Mesenchymal stem cell (in vitro differentiated cells and primary cell): ENCODE data around the gene CACNA2D3. TPM values are rescaled to one million over a fixed set of nuclear protein-coding genes. Genes with fewer than 3 reads are reported as not detected.
A peak's percentile ranks its signal among the peaks of the same experiment; 100 is the strongest.

ENCODE experiments used
- DNase-seq: peaks from one replicate; pipeline ENCODE4 v3.0.0-alpha.2; 2013
- H2AFZ ChIP-seq: one replicate; pipeline ENCODE4 v1.6.1; 2013; ENCODE audit warnings: low read depth, mild to moderate bottlenecking, control low read depth, inconsistent platforms, low read length, moderate library complexity
- H2AK5ac ChIP-seq: 2 replicates; pipeline ENCODE4 v1.6.1; 2013; ENCODE audit warnings: low read length, moderate library complexity, mild to moderate bottlenecking, inconsistent platforms; ENCODE audit not compliant: severe bottlenecking
- H2BK120ac ChIP-seq: one replicate; pipeline ENCODE4 v1.6.1; 2013; ENCODE audit warnings: low read depth, mild to moderate bottlenecking, inconsistent platforms, low read length, moderate library complexity
- H2BK12ac ChIP-seq, 2 experiments: one replicate each; pipeline ENCODE4 v1.6.1; 2013; ENCODE audit warnings: inconsistent platforms in 2 of 2, low read length in 2 of 2, mild to moderate bottlenecking in 2 of 2, moderate library complexity in 2 of 2, control low read depth in 1 of 2
- H2BK15ac ChIP-seq: one replicate; pipeline ENCODE4 v1.6.1; 2013; ENCODE audit warnings: mild to moderate bottlenecking, low read depth, inconsistent platforms; ENCODE audit not compliant: poor library complexity, severe bottlenecking
- H2BK5ac ChIP-seq: 2 replicates; pipeline ENCODE4 v1.6.1; 2013; ENCODE audit warnings: low read depth, mild to moderate bottlenecking, low read length, control low read depth, inconsistent platforms; ENCODE audit not compliant: poor library complexity, severe bottlenecking
- H3K14ac ChIP-seq, 2 experiments: one replicate each; pipeline ENCODE4 v1.6.1; 2013; ENCODE audit warnings: inconsistent platforms in 2 of 2, low read length in 2 of 2, control low read depth in 1 of 2, mild to moderate bottlenecking in 1 of 2, moderate library complexity in 1 of 2
- H3K18ac ChIP-seq, 2 experiments: one replicate each; pipeline ENCODE4 v1.6.1; 2013; ENCODE audit warnings: inconsistent platforms in 2 of 2, low read length in 2 of 2, control low read depth in 1 of 2, low read depth in 1 of 2, mild to moderate bottlenecking in 1 of 2
- H3K23ac ChIP-seq, 2 experiments: one replicate each; pipeline ENCODE4 v1.6.1; 2013; ENCODE audit warnings: inconsistent platforms in 2 of 2, low read length in 2 of 2, mild to moderate bottlenecking in 2 of 2, moderate library complexity in 2 of 2, control low read depth in 1 of 2
- H3K27ac ChIP-seq: 2 replicates; pipeline ENCODE4 v1.5.1; 2013; ENCODE audit warnings: mild to moderate bottlenecking, moderate library complexity, low read length, control low read depth, inconsistent platforms; ENCODE audit not compliant: poor library complexity, severe bottlenecking
- H3K27me3 ChIP-seq, 2 experiments: 2 replicates each; pipeline versions ENCODE4 v1.6.1 to v1.7.0; 2013; ENCODE audit warnings: low read length in 2 of 2, mild to moderate bottlenecking in 2 of 2, moderate library complexity in 2 of 2, control low read depth in 1 of 2, inconsistent platforms in 1 of 2; ENCODE audit not compliant: control insufficient read depth in 1 of 2, insufficient read depth in 1 of 2
- H3K36me3 ChIP-seq, 2 experiments: 2 replicates each; pipeline versions ENCODE4 v1.6.1 to v1.7.0; 2013; ENCODE audit warnings: low read length in 2 of 2, control low read depth in 1 of 2, inconsistent platforms in 1 of 2, low read depth in 1 of 2, mild to moderate bottlenecking in 1 of 2; ENCODE audit not compliant: insufficient read depth in 2 of 2, control insufficient read depth in 1 of 2
- H3K4ac ChIP-seq, 2 experiments: one replicate each; pipeline ENCODE4 v1.6.1; 2013; ENCODE audit warnings: inconsistent platforms in 2 of 2, low read length in 2 of 2, mild to moderate bottlenecking in 2 of 2, moderate library complexity in 2 of 2, control low read depth in 1 of 2, low read depth in 1 of 2
- H3K4me1 ChIP-seq: 2 replicates; pipeline ENCODE4 v1.6.1; 2013; ENCODE audit warnings: low read depth, low read length, control low read depth; ENCODE audit not compliant: control insufficient read depth, insufficient read depth
- H3K4me2 ChIP-seq: 2 replicates; pipeline ENCODE4 v1.6.1; 2013; ENCODE audit warnings: low read length, mild to moderate bottlenecking, inconsistent platforms; ENCODE audit not compliant: poor library complexity, severe bottlenecking
- H3K4me3 ChIP-seq, 2 experiments: 2 replicates each; pipeline versions ENCODE4 v1.5.1 to v1.7.0; 2013; ENCODE audit warnings: low read length in 2 of 2, mild to moderate bottlenecking in 2 of 2, control low read depth in 1 of 2, low read depth in 1 of 2; ENCODE audit not compliant: insufficient read depth in 1 of 2
- H3K79me1 ChIP-seq: replicated peaks from 2 replicates; pipeline ENCODE4 v1.6.1; 2013; ENCODE audit warnings: mild to moderate bottlenecking, control low read depth, low read length, inconsistent platforms; ENCODE audit not compliant: poor library complexity, severe bottlenecking
- H3K9ac ChIP-seq: 2 replicates; pipeline ENCODE4 v1.7.0; 2013; ENCODE audit warnings: mild to moderate bottlenecking, low read length, moderate library complexity
- H3K9me3 ChIP-seq: 2 replicates; pipeline ENCODE4 v1.7.0; 2013; ENCODE audit warnings: mild to moderate bottlenecking, low read length; ENCODE audit not compliant: control insufficient read depth
- H4K8ac ChIP-seq: one replicate; pipeline ENCODE4 v1.6.1; 2013; ENCODE audit warnings: inconsistent platforms, mild to moderate bottlenecking, low read length, moderate library complexity
- H4K91ac ChIP-seq: one replicate; pipeline ENCODE4 v1.6.1; 2013; ENCODE audit warnings: mild to moderate bottlenecking, low read length, inconsistent platforms
- WGBS: methylation state at CpG from one replicate; pipeline ENCODE4 v1.1.7; 2013; ENCODE audit warnings: mixed read lengths; 5-methylcytosine and 5-hydroxymethylcytosine counted together
- polyA plus RNA-seq, 2 experiments: library from polyadenylated mRNA; stranded (reverse); fragments of 200-250 nt; gene quantifications; one replicate each; pipeline ENCODE4 v1.2.3, GENCODE V29; 2013

CACNA2D3 gene
- polyA plus RNA-seq (2013, experiment 1 of 2), result 0.28 TPM
- 0.27 TPM for polyA plus RNA-seq (2013, experiment 2 of 2)

DNA sequence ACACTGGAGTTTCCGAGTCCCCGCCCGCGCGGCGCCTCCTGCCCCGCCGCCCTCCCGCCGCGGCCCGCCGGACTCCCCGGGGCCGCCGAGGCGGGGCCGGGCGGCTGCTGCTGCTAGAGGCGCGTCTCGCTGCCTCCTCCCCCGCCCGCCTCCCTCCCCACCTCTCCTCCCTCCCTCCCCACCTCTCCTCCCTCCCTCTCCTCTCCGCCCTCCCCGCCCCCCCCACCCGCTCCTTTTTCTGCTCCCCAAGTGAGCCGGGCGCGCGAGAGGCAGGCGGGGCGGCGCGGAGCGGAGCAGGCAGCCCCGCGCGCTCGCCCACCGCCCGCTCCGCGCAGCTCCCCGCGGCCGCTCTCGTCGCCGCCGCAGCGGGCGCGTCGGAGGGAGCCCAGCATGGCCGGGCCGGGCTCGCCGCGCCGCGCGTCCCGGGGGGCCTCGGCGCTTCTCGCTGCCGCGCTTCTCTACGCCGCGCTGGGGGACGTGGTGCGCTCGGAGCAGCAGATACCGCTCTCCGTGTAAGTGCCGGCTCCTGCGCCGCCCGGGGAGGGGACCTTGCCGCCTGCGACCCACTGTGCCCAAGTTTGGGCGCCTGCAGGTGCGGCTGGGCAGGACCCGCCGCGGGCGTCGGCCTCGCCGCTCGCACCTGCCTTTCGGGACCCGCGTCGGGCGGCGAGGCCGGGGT, at the start of gene CACNA2D3:
CACNA2D3 (plus strand) TSS at position 229 of the 679 bp plus-strand sequence.
- no peak within 1 kb of the TSS for H3K14ac ChIP-seq
- peak within 1 kb of the TSS; percentile 53 to 64 for H3K4me3 ChIP-seq
- H2AFZ ChIP-seq, result no peak within 1 kb of the TSS
- H3K79me1 ChIP-seq, result no peaks in the 10 kb centered on the region
- peaks cover 55 to 71% of the 10 kb centered on the region in 2 experiments for H3K27me3 ChIP-seq
- no peak within 1 kb of the TSS for H2BK12ac ChIP-seq
- H2BK5ac ChIP-seq, result no peak within 1 kb of the TSS
- H3K36me3 ChIP-seq, result no peaks in the 10 kb centered on the region
- H2BK15ac ChIP-seq, result no peak within 1 kb of the TSS
- WGBS, result under 1% methylated on average over 47 of the region's 100 CpGs
- no peak within 1 kb of the TSS for H2BK120ac ChIP-seq
- H4K8ac ChIP-seq, result no peak within 1 kb of the TSS
- H3K23ac ChIP-seq, result no peak within 1 kb of the TSS
- no peak within 1 kb of the TSS for H3K9ac ChIP-seq
- H3K4me1 ChIP-seq, result peaks cover 25% of the 10 kb centered on the region
- no peak within 1 kb of the TSS for H3K27ac ChIP-seq
- no peak within 1 kb of the TSS for H4K91ac ChIP-seq
- H2AK5ac ChIP-seq, result no peak within 1 kb of the TSS
- H3K4ac ChIP-seq, result no peak within 1 kb of the TSS
- H3K9me3 ChIP-seq, result no peaks in the 10 kb centered on the region
- no peak within 1 kb of the TSS for H3K18ac ChIP-seq
- peak within 1 kb of the TSS; percentile 94 for H3K4me2 ChIP-seq
- DNase-seq, result no peak

DNA sequence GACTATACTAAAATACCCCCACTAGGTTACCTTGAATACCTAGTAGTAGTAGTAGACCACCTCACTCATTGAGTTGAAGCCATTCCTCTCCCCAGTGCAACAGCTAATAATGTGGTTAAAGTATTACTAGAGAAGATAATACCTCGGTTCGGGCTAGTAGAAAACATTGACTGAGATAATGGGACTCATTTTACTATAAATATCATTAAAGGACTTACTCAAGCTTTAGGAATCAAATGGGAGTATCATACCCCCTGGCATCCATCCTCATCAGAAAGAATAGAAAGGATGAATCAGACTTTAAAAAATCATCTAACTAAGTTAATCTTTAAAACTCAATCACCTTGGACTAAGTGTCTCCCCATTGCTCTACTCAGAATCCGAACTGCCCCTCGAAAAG, 49.0 kb upstream of the CACNA2D3 start:
- Histone ChIP-seq H3K9me3 (peaks cover 13% of the 10 kb centered on the region), H3K9ac (no peak overlapping the region), H4K8ac (no peak overlapping the region), H3K14ac (no peak overlapping the region), H2AFZ (no peak overlapping the region), H4K91ac (no peak overlapping the region), H3K79me1 (no peaks in the 10 kb centered on the region), H3K18ac (no peak overlapping the region), H3K4me2 (no peak overlapping the region), H3K23ac (no peak overlapping the region), H3K27ac (no peak overlapping the region), H2BK5ac (no peak overlapping the region), H3K4me3 (no peak overlapping the region), H3K4ac (no peak overlapping the region), H2AK5ac (no peak overlapping the region), H2BK120ac (no peak overlapping the region), H2BK12ac (no peak overlapping the region), H2BK15ac (no peak overlapping the region), H3K4me1 (no peaks in the 10 kb centered on the region), H3K27me3 (peaks cover 0 to 5% of the 10 kb centered on the region in 2 experiments), H3K36me3 (no peaks in the 10 kb centered on the region)
- no peak for DNase-seq
- WGBS, result 76% methylated on average over 2 of the region's 4 CpGs

DNA sequence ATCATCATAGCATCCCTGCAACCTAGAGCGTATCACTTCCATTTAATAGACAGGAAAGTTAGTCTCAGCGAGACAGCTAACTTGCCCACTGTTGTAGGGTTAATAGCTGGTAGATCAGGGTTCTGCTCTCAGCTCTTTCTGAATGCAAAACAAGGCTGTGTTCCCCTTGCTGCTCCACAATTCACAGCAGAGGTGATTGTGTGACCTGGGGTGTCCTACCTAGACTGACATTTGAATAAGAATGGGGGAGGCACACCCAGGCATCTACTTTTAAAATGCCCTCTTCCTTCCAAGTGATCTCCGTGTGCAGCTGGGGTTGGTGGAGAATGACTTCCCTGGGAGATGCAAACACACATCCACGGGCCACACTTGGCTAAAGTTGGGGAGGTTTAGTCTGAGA, 43.0 kb upstream of the CACNA2D3 start:
- H3K27ac ChIP-seq, result no peak overlapping the region
- no peaks in the 10 kb centered on the region for H3K4me1 ChIP-seq
- no peak overlapping the region for H2AFZ ChIP-seq
- H3K36me3 ChIP-seq, result no peaks in the 10 kb centered on the region
- H3K79me1 ChIP-seq, result no peaks in the 10 kb centered on the region
- no peak overlapping the region for H3K4me2 ChIP-seq
- no peak overlapping the region for H4K91ac ChIP-seq
- H3K4me3 ChIP-seq, result no peak overlapping the region
- no peak overlapping the region for H3K18ac ChIP-seq
- no peak overlapping the region for H3K14ac ChIP-seq
- H3K9ac ChIP-seq, result no peak overlapping the region
- H3K4ac ChIP-seq, result no peak overlapping the region
- H3K9me3 ChIP-seq, result no peaks in the 10 kb centered on the region
- H2BK12ac ChIP-seq, result no peak overlapping the region
- H2AK5ac ChIP-seq, result no peak overlapping the region
- no peak overlapping the region for H2BK120ac ChIP-seq
- no peak overlapping the region for H2BK5ac ChIP-seq
- WGBS, result 54% methylated on average over 4 of the region's 4 CpGs
- H3K23ac ChIP-seq, result no peak overlapping the region
- H2BK15ac ChIP-seq, result no peak overlapping the region
- DNase-seq, result no peak
- no peak overlapping the region for H4K8ac ChIP-seq
- H3K27me3 ChIP-seq, result peaks cover 0 to 21% of the 10 kb centered on the region in 2 experiments

GRCh38 chr3:54079730-54080325, 42.5 kb upstream of the CACNA2D3 start:
- Histone ChIP-seq H4K91ac (no peak overlapping the region), H4K8ac (no peak overlapping the region)

More at GRCh38 chr3:54079730-54080325, 42.5 kb upstream of the CACNA2D3 start:
- Histone ChIP-seq H2BK120ac (no peak overlapping the region), H3K9ac (no peak overlapping the region), H3K4ac (no peak overlapping the region), H3K4me2 (no peak overlapping the region), H3K4me1 (no peaks in the 10 kb centered on the region), H3K23ac (no peak overlapping the region), H3K27ac (no peak overlapping the region), H2BK15ac (no peak overlapping the region), H3K14ac (no peak overlapping the region), H3K36me3 (no peaks in the 10 kb centered on the region), H3K9me3 (no peaks in the 10 kb centered on the region), H2AFZ (no peak overlapping the region), H3K4me3 (no peak overlapping the region), H2BK12ac (no peak overlapping the region), H2AK5ac (no peak overlapping the region), H3K18ac (no peak overlapping the region), H2BK5ac (no peak overlapping the region), H3K79me1 (no peaks in the 10 kb centered on the region), H3K27me3 (peaks cover 0 to 22% of the 10 kb centered on the region in 2 experiments)
- 84% methylated on average over 9 of the region's 9 CpGs for WGBS
- DNase-seq, result no peak
